BJ (cell line): ENCODE data around the gene EXOC3. TPM values are rescaled to one million over a fixed set of nuclear protein-coding genes. Genes with fewer than 3 reads are reported as not detected.
"Not testable (repeated sequence)": the region's sequence is repeated elsewhere in the genome, so short reads cannot be mapped to it uniquely, and the experiment has no call there.

ENCODE experiments used
- CTCF ChIA-PET: fragments of 350-600 bp; formaldehyde crosslinking; extraction: SDS; loops from one replicate; lab custom pipeline; 2021; ENCODE audit warnings: antibody characterized with exemption, inconsistent platforms; lab: Yijun Ruan, JAX
- POLR2A ChIA-PET: fragments of 300-600 bp; sonication (Branson Sonifier 250); formaldehyde crosslinking; extraction: SDS; loops from one replicate; lab custom pipeline; 2021; ENCODE audit warnings: antibody characterized with exemption; lab: Charles Lee
- DNase-seq: peaks from one replicate; pipeline ENCODE4 v3.0.0-alpha.2; 2011; ENCODE audit warnings: low read depth
- H3K27me3 ChIP-seq: 2 replicates; pipeline ENCODE4 v1.6.0; 2011; ENCODE audit warnings: low read length; ENCODE audit not compliant: control insufficient read depth, insufficient read depth
- H3K36me3 ChIP-seq: 2 replicates; pipeline ENCODE4 v1.5.1; 2011; ENCODE audit warnings: low read length; ENCODE audit not compliant: control insufficient read depth, insufficient read depth
- H3K4me3 ChIP-seq: 2 replicates; pipeline ENCODE4 v1.5.1; 2011; ENCODE audit warnings: low read depth, mild to moderate bottlenecking, control low read depth, low read length
- CTCF ChIP-seq: IDR thresholded peaks from 2 replicates; pipeline ENCODE4 v1.5.1; 2011; ENCODE audit warnings: low read depth, mild to moderate bottlenecking, control low read depth, inconsistent platforms, low read length, moderate library complexity; ENCODE audit not compliant: insufficient read depth
- polyA plus RNA-seq: library from polyadenylated mRNA; depleted of rRNA; stranded (reverse); fragments of >200 nt; gene quantifications from 2 replicates; pipeline ENCODE4 v1.2.3, GENCODE V29; 2011

EXOC3 gene
- polyA plus RNA-seq, 1 experiment, result 32.1 TPM

- peaks cover 2% of the 10 kb centered on the region; the same call in 1 of the 2 replicates for H3K27me3 ChIP-seq
- no peak for TF ChIP-seq CTCF
- H3K4me3 ChIP-seq, result no peak overlapping the region
- no peak for DNase-seq
- CTCF ChIA-PET, result no interaction called here
- H3K36me3 ChIP-seq, result no peaks in the 10 kb centered on the region
- POLR2A ChIA-PET, result no interaction called here
Observed at GRCh38 chr5:505951-506525, 63.1 kb downstream of the EXOC3 start.

- DNase-seq, H3K4me3 ChIP-seq, CTCF ChIA-PET, POLR2A ChIA-PET, H3K27me3 ChIP-seq, H3K36me3 ChIP-seq: not testable (repeated sequence)
Observed at GRCh38 chr5:507986-508575, 65.1 kb downstream of the EXOC3 start.

- no peak for TF ChIP-seq CTCF
- Histone ChIP-seq H3K4me3 (no peak overlapping the region), H3K36me3 (no peaks in the 10 kb centered on the region), H3K27me3 (peaks cover 8% of the 10 kb centered on the region)
- ChIA-PET POLR2A (no interaction called here), CTCF (no interaction called here)
- no peak for DNase-seq
Observed at GRCh38 chr5:509611-510185, 66.7 kb downstream of the EXOC3 start.

GRCh38 chr5:510521-510920 lies 67.5 kb downstream of the EXOC3 start:
- Histone ChIP-seq H3K4me3 (no peak overlapping the region), H3K36me3 (no peaks in the 10 kb centered on the region), H3K27me3 (peaks cover 12% of the 10 kb centered on the region)
- ChIA-PET POLR2A (no interaction called here), CTCF (no interaction called here)
- no peak for TF ChIP-seq CTCF
- no peak for DNase-seq

- H3K36me3 ChIP-seq, result no peaks in the 10 kb centered on the region
- no peak for TF ChIP-seq CTCF
- POLR2A ChIA-PET, result no interaction called here
- CTCF ChIA-PET, result interaction anchor here (0.8 kb wide), 1 partner anchor 34 kb away, joined by 3 read pairs; no protein-coding TSS in a partner anchor
- DNase-seq, result no peak
- no peak overlapping the region for H3K4me3 ChIP-seq
- H3K27me3 ChIP-seq, result peaks cover 15% of the 10 kb centered on the region
Observed at GRCh38 chr5:511476-511875, 68.5 kb downstream of the EXOC3 start.
